Measurements from ENCODE around the gene NEURL3.
A peak's percentile ranks its signal among the peaks of the same experiment; 100 is the strongest.

NEURL3 gene

DNA sequence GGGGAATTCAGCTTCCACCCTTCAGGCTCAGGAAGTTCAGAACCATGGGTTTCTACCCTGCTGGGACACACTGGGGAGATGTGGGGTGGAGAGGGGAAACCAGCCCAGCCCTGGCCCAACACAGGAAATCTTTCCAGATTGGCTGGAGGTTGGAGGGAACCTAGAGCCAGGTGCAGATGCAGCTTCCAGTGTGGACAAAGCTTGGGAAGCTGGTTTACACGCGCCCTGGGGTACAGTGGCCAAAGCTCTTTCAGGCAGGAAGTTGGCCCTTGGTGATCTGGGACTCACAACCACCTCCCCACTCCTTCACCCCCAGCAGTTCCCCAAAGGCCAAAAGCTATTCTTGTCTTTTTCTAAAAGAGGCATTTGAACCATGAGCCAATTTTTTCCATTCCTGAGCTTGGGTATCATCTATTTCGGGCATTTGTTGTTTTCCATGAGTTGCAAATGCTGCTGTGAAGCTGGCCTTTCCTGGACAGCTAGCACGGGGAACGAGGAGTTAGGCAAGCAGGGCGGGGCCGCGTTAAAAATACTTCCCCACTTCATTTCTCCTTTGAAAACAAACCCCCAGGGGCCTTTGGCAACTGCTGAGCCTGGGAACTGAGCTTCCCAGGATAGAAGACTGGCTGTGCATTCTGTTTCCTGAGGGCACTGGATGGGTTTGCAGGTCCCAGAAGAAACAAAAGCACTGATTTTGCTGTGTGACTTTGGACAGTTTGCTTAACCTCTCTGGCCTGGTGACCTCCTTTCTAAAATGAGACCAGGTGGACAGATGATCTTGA lies 28.3 kb upstream of the NEURL3 start:
- no peak for DNase-seq (ENCODE audit: extremely low read depth, insufficient read length)
- H3K4me3 ChIP-seq (replicated peaks; ENCODE audit: low read depth, low read length), result no peak overlapping the region

DNA sequence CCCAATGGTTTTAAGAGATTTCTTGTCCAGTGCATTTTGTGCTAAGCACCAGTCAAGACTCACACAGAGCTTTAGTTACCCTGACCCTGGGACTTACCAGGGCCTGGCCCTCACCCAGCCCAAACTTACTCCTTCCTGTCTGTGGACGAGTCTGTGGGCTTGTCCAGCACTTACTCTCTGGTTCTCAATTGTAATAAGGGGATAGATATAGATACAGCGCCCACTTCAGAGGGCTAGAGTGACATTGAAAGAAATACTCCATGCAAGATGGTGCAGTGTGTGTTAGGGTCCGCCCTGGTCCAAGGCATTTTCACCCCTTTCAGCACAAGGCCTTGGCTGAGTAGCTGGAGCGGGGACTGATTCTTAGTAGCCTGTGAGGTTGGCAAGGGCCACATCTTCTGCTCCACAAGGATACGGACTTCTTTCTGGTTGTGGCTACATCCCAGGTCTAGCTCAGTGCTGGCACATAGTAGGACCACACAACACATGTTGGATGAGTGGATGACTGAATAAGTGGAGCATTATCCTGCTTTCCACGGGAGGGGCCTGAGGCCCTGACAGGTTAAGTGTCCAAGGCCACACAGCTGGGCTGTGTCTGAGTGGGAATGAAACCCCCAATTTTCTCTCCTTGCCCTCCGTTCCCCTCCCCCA lies 27.6 kb upstream of the NEURL3 start:
- H3K4me3 ChIP-seq (replicated peaks; ENCODE audit: low read depth, low read length), result no peak overlapping the region
- no peaks in the 10 kb centered on the region for H3K36me3 ChIP-seq (ENCODE audit: control insufficient read depth, insufficient read depth, low read length)
- DNase-seq (ENCODE audit: extremely low read depth, insufficient read length), result no peak
- no peak for TF ChIP-seq CTCF (IDR thresholded peaks at IDR 0.05; ENCODE audit: insufficient read depth, low read length, poor library complexity, severe bottlenecking)
- no peaks in the 10 kb centered on the region for H3K27me3 ChIP-seq (replicated peaks; ENCODE audit: control insufficient read depth, insufficient read depth, low read length)

More for the DNA sequence above, 28.3 kb upstream of the NEURL3 start:
- H3K27me3 ChIP-seq (replicated peaks; ENCODE audit: control insufficient read depth, insufficient read depth, low read length), result no peaks in the 10 kb centered on the region
- H3K36me3 ChIP-seq (ENCODE audit: control insufficient read depth, insufficient read depth, low read length), result no peaks in the 10 kb centered on the region
- no peak for TF ChIP-seq CTCF (IDR thresholded peaks at IDR 0.05; ENCODE audit: insufficient read depth, low read length, poor library complexity, severe bottlenecking)

- no peaks in the 10 kb centered on the region for H3K27me3 ChIP-seq (replicated peaks; ENCODE audit: control insufficient read depth, insufficient read depth, low read length)
- peak overlapping the region; percentile 47 for H3K4me3 ChIP-seq (replicated peaks; ENCODE audit: low read depth, low read length)
- peak; percentile 81 for DNase-seq (ENCODE audit: extremely low read depth, insufficient read length)
- no peak for TF ChIP-seq CTCF (IDR thresholded peaks at IDR 0.05; ENCODE audit: insufficient read depth, low read length, poor library complexity, severe bottlenecking)
- H3K36me3 ChIP-seq (ENCODE audit: control insufficient read depth, insufficient read depth, low read length), result no peaks in the 10 kb centered on the region
Observed at GRCh38 chr2:96531872-96532505, 26.8 kb upstream of the NEURL3 start.

DNA sequence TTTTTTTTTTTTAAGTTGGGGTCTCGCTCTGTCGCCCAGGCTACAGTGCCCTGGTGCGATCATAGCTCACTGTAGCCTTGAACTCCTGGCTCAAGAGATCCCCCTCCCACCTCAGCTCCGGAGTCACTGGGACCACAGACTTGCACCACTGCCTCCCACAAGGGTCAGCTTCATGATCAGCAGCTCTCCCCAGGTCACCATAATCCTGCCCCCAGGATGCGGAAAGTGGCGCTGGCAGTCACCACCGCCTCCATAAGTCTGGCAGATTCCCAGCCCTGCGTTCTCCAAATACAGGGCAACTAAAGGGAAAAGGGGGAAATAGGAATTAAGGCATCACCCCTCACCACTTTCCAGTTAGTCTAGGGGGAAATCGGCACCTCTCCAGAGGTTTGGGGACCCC lies 26.2 kb upstream of the NEURL3 start:
- TF ChIP-seq CTCF (IDR thresholded peaks at IDR 0.05; ENCODE audit: insufficient read depth, low read length, poor library complexity, severe bottlenecking), result no peak
- DNase-seq (ENCODE audit: extremely low read depth, insufficient read length), result no peak
- H3K27me3 ChIP-seq (replicated peaks; ENCODE audit: control insufficient read depth, insufficient read depth, low read length), result no peaks in the 10 kb centered on the region
- no peaks in the 10 kb centered on the region for H3K36me3 ChIP-seq (ENCODE audit: control insufficient read depth, insufficient read depth, low read length)
- H3K4me3 ChIP-seq (replicated peaks; ENCODE audit: low read depth, low read length), result peak overlapping the region; percentile 47

GRCh38 chr2:96530474-96531357 lies 25.6 kb upstream of the NEURL3 start:
- Histone ChIP-seq H3K4me3 (replicated peaks; ENCODE audit: low read depth, low read length) (no peak overlapping the region), H3K36me3 (ENCODE audit: control insufficient read depth, insufficient read depth, low read length) (no peaks in the 10 kb centered on the region), H3K27me3 (replicated peaks; ENCODE audit: control insufficient read depth, insufficient read depth, low read length) (no peaks in the 10 kb centered on the region)
- DNase-seq (ENCODE audit: extremely low read depth, insufficient read length), result no peak
- TF ChIP-seq CTCF (IDR thresholded peaks at IDR 0.05; ENCODE audit: insufficient read depth, low read length, poor library complexity, severe bottlenecking), result no peak

Data from GM06990 (cell line).